SJSA1 (cell line): ENCODE data around the gene HPSE2. TPM values are rescaled to one million over a fixed set of nuclear protein-coding genes. Genes with fewer than 3 reads are reported as not detected.

ENCODE experiments used
- DNase-seq, 2 experiments: peaks; one replicate each; pipeline ENCODE4 v3.0.0-alpha.2; 2015 to 2020; ENCODE audit warnings: low spot score in 2 of 2, low read depth in 1 of 2
- H3K27ac ChIP-seq: fragments of 250-450 bp; sonication (Bioruptor Pico); 2 replicates; pipeline ENCODE4 v1.5.1; 2020; ENCODE audit warnings: mild to moderate bottlenecking, moderate library complexity
- H3K27me3 ChIP-seq: fragments of 250-450 bp; sonication (Bioruptor Pico); replicated peaks from 2 replicates; pipeline ENCODE4 v1.5.1; 2020; ENCODE audit warnings: mild to moderate bottlenecking, moderate library complexity
- H3K36me3 ChIP-seq: fragments of 250-450 bp; sonication (Bioruptor Pico); 2 replicates; pipeline ENCODE4 v1.5.1; 2020; ENCODE audit warnings: mild to moderate bottlenecking
- H3K4me1 ChIP-seq: fragments of 250-450 bp; sonication (Bioruptor Pico); replicated peaks from 2 replicates; pipeline ENCODE4 v1.6.1; 2021; ENCODE audit warnings: mild to moderate bottlenecking
- H3K4me3 ChIP-seq: fragments of 250-450 bp; sonication (Bioruptor Pico); 2 replicates; pipeline ENCODE4 v1.5.1; 2020; ENCODE audit warnings: mild to moderate bottlenecking
- H3K9me3 ChIP-seq: fragments of 250-450 bp; sonication (Bioruptor Pico); replicated peaks from 2 replicates; pipeline ENCODE4 v1.5.1; 2020; ENCODE audit warnings: mild to moderate bottlenecking
- total RNA-seq: library from RNA; depleted of rRNA; stranded (reverse); fragments of >200 nt; shearing (Covaris generic); gene quantifications from 2 replicates; pipeline ENCODE4 v1.2.3, GENCODE V29; 2014

Gene HPSE2
- total RNA-seq, 1 experiment from 2014 or later: not detected

- no peaks in the 10 kb centered on the region for H3K27me3 ChIP-seq
- H3K4me1 ChIP-seq: no peaks in the 10 kb centered on the region
- H3K4me3 ChIP-seq: no peak overlapping the region
- no peak for DNase-seq
- no peaks in the 10 kb centered on the region for H3K36me3 ChIP-seq
- no peak overlapping the region for H3K27ac ChIP-seq
- no peaks in the 10 kb centered on the region for H3K9me3 ChIP-seq
These were observed 749.2 kb downstream of the HPSE2 start for GRCh38 chr10:98486421-98486820.

- no peaks in the 10 kb centered on the region for H3K4me1 ChIP-seq
- H3K27ac ChIP-seq: no peak overlapping the region
- no peak overlapping the region for H3K4me3 ChIP-seq
- H3K27me3 ChIP-seq: no peaks in the 10 kb centered on the region
- H3K9me3 ChIP-seq: no peaks in the 10 kb centered on the region
- H3K36me3 ChIP-seq: no peaks in the 10 kb centered on the region
- DNase-seq: no peak
These were observed 749.7 kb downstream of the HPSE2 start for GRCh38 chr10:98485959-98486358.

DNA sequence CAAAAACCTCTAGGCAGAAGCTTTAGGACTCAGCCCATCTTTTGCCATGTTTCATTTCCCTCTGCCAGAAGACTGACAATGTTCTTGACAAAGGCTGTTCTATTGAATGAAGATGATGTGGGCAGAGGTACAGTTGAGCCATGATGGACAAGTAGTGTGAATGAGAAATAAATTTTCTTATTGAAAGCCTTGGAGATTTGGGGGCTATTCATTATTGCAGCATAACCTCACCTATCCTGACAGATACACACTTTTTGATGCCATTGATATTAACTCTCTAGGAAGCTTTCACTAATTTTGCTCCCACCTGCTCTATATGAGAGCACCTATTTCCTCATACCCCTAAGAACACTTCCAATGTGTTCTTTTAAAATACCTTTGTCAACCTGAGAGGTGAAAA lies 752.0 kb downstream of the HPSE2 start:
- no peak for DNase-seq
- H3K9me3 ChIP-seq: no peaks in the 10 kb centered on the region
- no peak overlapping the region for H3K27ac ChIP-seq
- no peaks in the 10 kb centered on the region; the same call in 1 of the 2 replicates for H3K27me3 ChIP-seq
- H3K4me3 ChIP-seq: no peak overlapping the region
- H3K4me1 ChIP-seq: no peaks in the 10 kb centered on the region
- H3K36me3 ChIP-seq: no peaks in the 10 kb centered on the region

GRCh38 chr10:98482096-98482495 lies 753.6 kb downstream of the HPSE2 start:
- Histone ChIP-seq H3K9me3 (no peaks in the 10 kb centered on the region), H3K4me3 (no peak overlapping the region), H3K27me3 (no peaks in the 10 kb centered on the region; the same call in 1 of the 2 replicates), H3K36me3 (no peaks in the 10 kb centered on the region), H3K27ac (no peak overlapping the region), H3K4me1 (no peaks in the 10 kb centered on the region)
- DNase-seq: no peak

GRCh38 chr10:98481404-98481945 lies 754.2 kb downstream of the HPSE2 start:
- no peak for DNase-seq
- Histone ChIP-seq H3K27ac (no peak overlapping the region), H3K4me3 (no peak overlapping the region), H3K9me3 (no peaks in the 10 kb centered on the region), H3K4me1 (no peaks in the 10 kb centered on the region), H3K27me3 (no peaks in the 10 kb centered on the region; the same call in 1 of the 2 replicates), H3K36me3 (no peaks in the 10 kb centered on the region)

DNA sequence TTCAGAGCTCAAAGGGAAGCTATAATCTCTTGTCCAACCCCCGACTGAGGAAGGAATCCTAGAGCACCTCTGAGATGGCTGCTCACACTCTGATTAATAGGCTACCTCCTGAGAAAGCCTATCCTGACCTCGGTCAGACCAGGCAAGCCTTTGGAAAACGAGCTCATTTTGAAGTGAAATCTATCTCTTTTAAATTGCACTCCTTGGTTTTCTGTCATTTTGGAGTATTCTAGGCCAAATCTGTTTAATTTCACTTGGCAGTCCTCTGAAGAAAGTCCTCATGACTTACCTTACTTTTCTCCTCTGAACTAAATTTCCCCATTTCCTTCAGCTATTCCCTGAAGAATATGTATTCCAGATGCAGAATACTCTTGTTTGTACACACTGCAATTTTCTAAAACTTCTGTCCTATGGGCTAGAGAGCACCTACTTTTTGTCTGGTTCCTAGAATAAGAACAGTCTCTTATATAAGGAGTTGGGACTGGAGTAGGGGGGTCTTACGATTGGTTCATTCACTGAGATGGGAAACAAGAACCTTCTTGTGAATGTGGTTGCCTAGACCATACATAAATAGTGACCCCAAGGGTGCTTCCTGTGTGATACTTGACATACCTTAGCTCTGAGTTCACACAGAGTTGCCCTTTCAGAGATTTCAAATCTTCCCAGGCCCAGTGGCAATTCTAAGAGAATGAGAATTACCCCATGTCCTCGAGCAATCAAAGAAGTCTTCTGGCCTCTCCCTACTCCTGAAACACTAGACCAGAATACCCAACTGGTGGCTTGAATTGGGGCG lies 757.0 kb downstream of the HPSE2 start:
- no peak overlapping the region for H3K27ac ChIP-seq
- no peaks in the 10 kb centered on the region for H3K9me3 ChIP-seq
- no peaks in the 10 kb centered on the region for H3K4me1 ChIP-seq
- DNase-seq: no peak
- H3K27me3 ChIP-seq: no peaks in the 10 kb centered on the region; the same call in 1 of the 2 replicates
- no peak overlapping the region for H3K4me3 ChIP-seq
- H3K36me3 ChIP-seq: no peaks in the 10 kb centered on the region

DNA sequence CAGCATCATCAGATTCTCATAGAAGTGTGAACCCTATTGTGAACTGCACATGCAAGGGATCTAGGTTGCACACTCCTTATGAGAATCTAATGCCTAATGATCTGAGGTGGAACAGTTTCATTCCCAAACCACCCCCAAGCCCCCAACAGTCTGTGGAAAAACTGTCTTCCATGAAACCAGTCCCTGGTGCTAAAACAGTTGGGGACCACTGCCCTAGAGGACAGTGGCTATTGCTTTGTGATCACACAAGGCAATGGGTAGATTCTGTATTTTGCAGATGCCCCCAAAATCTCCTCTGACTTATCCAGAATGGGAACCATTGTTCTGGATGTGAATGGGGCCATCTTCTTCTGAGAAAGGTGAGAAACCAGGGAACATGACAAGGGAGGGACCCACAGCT lies 757.8 kb downstream of the HPSE2 start:
- no peak overlapping the region for H3K27ac ChIP-seq
- no peaks in the 10 kb centered on the region for H3K36me3 ChIP-seq
- H3K4me1 ChIP-seq: no peaks in the 10 kb centered on the region
- H3K4me3 ChIP-seq: no peak overlapping the region
- no peak for DNase-seq
- H3K27me3 ChIP-seq: no peaks in the 10 kb centered on the region; the same call in 1 of the 2 replicates
- no peaks in the 10 kb centered on the region for H3K9me3 ChIP-seq

GRCh38 chr10:98474628-98475027 lies 761.0 kb downstream of the HPSE2 start:
- no peak for DNase-seq
- H3K36me3 ChIP-seq: no peaks in the 10 kb centered on the region
- H3K4me1 ChIP-seq: no peaks in the 10 kb centered on the region
- H3K9me3 ChIP-seq: no peaks in the 10 kb centered on the region
- no peak overlapping the region for H3K27ac ChIP-seq
- no peaks in the 10 kb centered on the region; the same call in 1 of the 2 replicates for H3K27me3 ChIP-seq
- H3K4me3 ChIP-seq: no peak overlapping the region

GRCh38 chr10:98472196-98472595 lies 763.5 kb downstream of the HPSE2 start:
- DNase-seq: no peak
- peaks cover 4% of the 10 kb centered on the region for H3K4me1 ChIP-seq
- H3K9me3 ChIP-seq: no peaks in the 10 kb centered on the region
- no peaks in the 10 kb centered on the region; the same call in 1 of the 2 replicates for H3K27me3 ChIP-seq
- H3K4me3 ChIP-seq: no peak overlapping the region
- no peaks in the 10 kb centered on the region for H3K36me3 ChIP-seq
- H3K27ac ChIP-seq: no peak overlapping the region

DNA sequence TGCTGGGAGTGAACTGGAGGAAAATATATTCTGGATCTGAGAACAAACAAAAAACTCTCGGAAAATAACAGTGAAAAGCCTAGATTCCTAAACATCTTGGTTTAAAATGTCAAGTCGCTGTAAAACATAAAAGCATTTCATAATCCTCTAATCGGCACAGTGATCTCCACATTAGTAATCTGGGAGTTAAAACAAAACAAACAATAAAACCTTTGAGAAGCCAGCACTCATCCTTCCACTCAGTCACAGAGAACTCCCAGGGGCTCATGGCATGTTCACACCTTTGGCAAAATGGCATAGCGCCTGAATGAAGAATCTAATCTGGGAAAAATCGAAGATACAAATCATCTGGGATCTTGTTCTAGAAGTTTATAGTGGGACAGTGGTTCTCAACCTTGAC lies 764.8 kb downstream of the HPSE2 start:
- H3K27me3 ChIP-seq: no peaks in the 10 kb centered on the region; the same call in 1 of the 2 replicates
- H3K27ac ChIP-seq: no peak overlapping the region
- peaks cover 4% of the 10 kb centered on the region for H3K4me1 ChIP-seq
- no peaks in the 10 kb centered on the region for H3K36me3 ChIP-seq
- H3K4me3 ChIP-seq: no peak overlapping the region
- DNase-seq: no peak
- no peaks in the 10 kb centered on the region for H3K9me3 ChIP-seq

- Histone ChIP-seq H3K36me3 (no peaks in the 10 kb centered on the region), H3K27me3 (no peaks in the 10 kb centered on the region; the same call in 1 of the 2 replicates), H3K4me1 (peaks cover 4% of the 10 kb centered on the region), H3K27ac (no peak overlapping the region), H3K9me3 (no peaks in the 10 kb centered on the region), H3K4me3 (no peak overlapping the region)
- no peak for DNase-seq
These were observed 766.4 kb downstream of the HPSE2 start for GRCh38 chr10:98469001-98469931.

DNA sequence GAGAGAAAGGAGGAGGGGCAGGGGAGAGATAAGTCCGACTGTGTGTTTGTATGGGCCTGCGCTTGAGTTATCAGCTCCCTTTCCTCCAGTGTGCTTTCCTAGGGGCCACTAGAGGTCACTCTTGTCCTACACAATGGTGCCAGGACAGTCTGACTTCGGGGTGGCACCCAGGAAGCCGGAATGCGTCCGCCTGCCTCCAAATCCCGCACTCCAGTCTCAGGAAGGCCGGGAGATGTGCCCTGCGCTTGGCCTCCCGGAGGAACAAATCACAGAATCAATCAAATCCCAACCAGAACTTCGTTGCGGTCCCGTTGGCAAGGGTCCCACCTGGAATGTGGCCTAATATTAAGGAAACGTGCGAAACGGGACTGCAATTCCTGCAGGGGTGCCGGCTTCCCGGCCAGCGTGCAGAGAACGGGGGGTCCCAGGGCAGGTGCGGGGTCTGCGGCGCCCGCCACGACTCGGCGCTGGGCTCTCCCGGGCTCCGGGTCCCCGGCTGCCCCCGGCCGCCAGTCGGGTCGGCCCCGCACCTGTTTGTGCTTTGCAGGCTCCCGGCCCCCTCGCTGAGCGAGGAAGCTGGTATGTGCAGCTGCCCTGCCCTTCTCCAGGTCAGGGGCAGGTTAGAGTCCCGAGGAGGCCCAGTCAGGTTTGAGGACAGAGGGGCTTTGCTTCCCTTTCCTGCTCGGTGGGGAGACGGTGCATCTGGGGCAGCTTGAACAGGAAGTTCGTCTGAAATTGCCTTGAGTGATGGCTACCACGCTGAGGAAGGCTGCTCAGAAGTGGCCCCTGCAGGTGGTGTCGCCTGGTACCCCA lies 767.9 kb downstream of the HPSE2 start:
- no peaks in the 10 kb centered on the region for H3K36me3 ChIP-seq
- no peak overlapping the region for H3K27ac ChIP-seq
- peaks cover 4% of the 10 kb centered on the region for H3K4me1 ChIP-seq
- peak overlapping the region; percentile 12; the same call in 1 of the 2 replicates for H3K4me3 ChIP-seq
- DNase-seq: peak; percentile 55 to 72
- H3K27me3 ChIP-seq: no peaks in the 10 kb centered on the region; the same call in 1 of the 2 replicates
- H3K9me3 ChIP-seq: no peaks in the 10 kb centered on the region
